NCI-H524 (cell line): ENCODE data around the gene PPP4R1.

Experiments
- DNase-seq, 2 experiments: peaks; one replicate each; lab custom pipeline; 2025; lab: John Stamatoyannopoulos, UW

PPP4R1 gene

GRCh38 chr18:9508446-9509025 is 105.8 kb downstream of the PPP4R1 start:
- DNase-seq, result no peak

GRCh38 chr18:9507565-9508088 is 106.7 kb downstream of the PPP4R1 start:
- DNase-seq, result peak in 1 of 2 experiments; percentile 21

GRCh38 chr18:9506046-9506792 is 108.1 kb downstream of the PPP4R1 start:
- DNase-seq, result peak in 1 of 2 experiments; percentile 66
